GM12892 (cell line): ENCODE measurements around the gene SQOR.

Source experiments
- POLR2A ChIP-seq: IDR thresholded peaks from 2 replicates; pipeline ENCODE4 v1.6.1; 2011; ENCODE audit warnings: low read depth, low read length, control low read depth
- TAF1 ChIP-seq: IDR thresholded peaks from 2 replicates; pipeline ENCODE4 v1.6.1; 2011; ENCODE audit warnings: low read depth, mild to moderate bottlenecking, control low read depth, low read length, borderline replicate concordance

DNA sequence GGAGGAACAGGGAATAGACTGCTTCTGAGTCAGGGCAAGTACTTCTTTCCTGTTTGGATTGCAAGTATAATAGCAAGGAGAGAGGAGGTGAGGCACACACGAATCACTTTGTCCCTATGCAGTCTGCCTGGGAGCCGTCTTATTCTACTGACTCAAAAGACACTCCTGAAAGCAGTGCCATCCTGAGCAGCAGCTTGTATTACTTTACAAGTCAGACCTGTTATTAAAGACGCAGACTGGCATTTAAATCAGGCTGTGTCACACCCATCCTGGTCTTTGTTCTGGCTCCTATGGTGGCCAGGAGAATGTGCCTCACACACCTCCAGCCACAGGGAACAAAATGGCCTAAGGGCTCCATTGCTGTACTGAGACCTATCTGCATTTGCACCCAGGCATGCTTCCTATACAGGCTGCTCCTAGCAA lies 17.9 kb upstream of the SQOR start:
- no peak for TF ChIP-seq POLR2A
- no peak for TF ChIP-seq TAF1
